Bone marrow (tissue), 2 donors: ENCODE data around the gene CDX4.
"Not testable (repeated sequence)": the region's sequence is repeated elsewhere in the genome, so short reads cannot be mapped to it uniquely, and the experiment has no call there.

Experiments
- DNase-seq, 2 donors: peaks; one replicate each; lab custom pipeline; 2025; lab: John Stamatoyannopoulos, UW

The CDX4 gene, protein sequence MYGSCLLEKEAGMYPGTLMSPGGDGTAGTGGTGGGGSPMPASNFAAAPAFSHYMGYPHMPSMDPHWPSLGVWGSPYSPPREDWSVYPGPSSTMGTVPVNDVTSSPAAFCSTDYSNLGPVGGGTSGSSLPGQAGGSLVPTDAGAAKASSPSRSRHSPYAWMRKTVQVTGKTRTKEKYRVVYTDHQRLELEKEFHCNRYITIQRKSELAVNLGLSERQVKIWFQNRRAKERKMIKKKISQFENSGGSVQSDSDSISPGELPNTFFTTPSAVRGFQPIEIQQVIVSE

DNA sequence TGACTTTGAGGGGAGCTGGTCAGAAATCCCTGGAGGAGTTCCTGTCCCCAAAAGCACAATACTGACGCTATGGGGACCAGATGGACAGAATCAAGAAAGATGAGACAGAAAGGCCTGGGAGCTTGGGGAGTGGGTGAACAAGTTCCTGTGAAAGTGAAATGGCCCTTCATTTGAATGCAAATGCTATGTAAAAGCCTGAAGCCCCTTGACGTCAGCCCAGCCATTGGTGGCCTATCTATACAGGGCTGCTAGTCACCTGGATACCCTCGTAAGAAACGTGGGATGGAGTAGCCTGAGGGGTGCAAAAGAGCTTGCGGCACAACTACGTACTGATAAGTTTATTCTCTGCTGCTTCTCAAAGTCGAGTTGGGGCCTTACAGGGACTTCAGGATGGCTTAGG is at the start of gene CDX4:
TSS of gene CDX4 (plus strand) at position 223 of the 400 bp plus-strand sequence. CDS start 201 bp downstream, outside the sequence.
- DNase-seq: no peak

DNA sequence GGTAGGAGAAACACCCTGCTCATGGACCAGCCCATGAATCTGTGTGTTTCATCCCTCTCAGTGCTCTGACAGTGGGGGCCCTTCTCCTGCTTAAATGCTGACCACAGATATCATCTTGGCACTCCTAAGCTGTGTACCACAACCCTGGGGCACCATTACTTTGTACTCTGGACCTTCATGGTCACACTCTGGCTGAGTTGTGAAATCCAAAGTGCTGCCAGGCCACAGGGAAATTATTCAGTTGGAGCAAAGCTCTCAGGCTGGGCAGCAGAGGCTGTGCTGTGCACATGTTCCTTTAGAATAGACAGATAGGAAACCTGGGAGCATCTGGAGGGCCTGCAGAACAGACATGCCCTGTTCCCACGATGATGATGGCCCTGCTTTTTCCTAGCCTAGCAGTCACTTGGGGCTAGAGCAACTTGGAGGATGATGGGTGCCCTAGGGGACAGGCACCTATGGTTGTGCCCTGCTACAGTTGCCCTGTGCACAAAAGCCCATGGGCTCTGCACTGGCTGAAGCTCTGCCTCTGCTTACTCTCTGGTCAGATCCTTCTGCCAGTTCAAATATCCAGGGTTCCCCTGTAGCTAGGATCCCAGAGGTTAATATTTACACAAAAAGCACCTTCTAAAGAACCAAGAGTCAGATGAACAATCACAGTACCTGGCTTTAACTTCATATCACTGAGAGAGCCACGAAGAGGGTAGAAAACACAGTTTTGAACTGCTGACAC is 48.5 kb upstream of the CDX4 start:
- no peak for DNase-seq

GRCh38 chrX:73400136-73400748 is 46.6 kb upstream of the CDX4 start:
- DNase-seq: no peak

DNA sequence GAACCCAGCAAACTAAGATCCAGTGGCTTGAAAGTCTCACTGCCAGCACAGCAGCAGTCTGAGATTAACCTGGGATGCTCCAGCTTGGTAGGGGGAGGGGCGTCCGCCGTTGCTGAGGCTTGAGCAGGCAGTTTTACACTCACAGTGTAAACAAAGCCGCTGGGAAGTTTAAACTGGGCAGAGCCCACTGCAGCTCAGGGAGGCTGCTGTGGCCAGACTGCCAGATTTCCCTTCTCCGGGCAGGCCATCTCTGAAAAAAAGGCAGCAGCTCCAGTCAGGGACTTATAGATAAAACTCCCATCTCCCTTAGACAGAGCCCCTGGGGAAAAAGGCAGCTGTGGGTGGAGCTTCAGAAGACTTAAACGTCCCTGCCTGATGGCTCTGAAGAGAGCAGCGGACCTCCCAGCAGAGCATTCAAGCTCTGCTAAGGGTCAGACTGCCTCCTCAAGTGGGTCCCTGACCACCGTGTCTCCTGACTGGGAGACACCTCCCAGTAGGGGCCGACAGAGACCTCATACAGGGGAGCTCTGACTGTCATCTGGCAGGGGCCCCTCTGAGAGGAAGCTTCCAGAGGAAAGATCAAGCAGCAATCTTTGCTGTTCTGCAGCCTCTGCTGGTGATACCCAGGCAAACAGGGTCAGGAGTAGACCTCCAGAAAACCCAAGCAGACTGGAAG is 45.1 kb upstream of the CDX4 start:
- DNase-seq: no peak

- no peak for DNase-seq
Observed at GRCh38 chrX:73412930-73413329, 33.9 kb upstream of the CDX4 start.

- DNase-seq: no peak
Observed at GRCh38 chrX:73447311-73447794, 500 bp downstream of the CDX4 start.

DNA sequence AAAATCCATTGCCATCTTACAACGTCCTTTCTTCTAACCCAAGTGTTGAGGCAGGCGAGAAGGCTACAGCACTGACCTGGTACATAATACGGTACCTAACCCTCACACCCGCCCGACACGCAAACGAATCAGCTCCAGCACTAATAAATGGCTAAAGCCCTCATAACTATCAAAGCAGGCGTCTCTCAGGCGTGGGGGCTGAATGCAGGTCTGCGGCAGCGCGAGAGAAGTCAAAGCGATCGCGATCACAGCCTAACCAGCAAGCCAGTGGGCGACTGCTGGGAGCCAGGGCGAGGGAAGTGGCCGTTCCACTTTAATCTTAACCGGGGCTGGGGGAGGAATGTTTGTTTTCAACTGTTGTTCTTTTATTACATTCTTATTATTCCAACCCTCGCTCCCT is 1.5 kb downstream of the CDX4 start:
- no peak for DNase-seq

DNA sequence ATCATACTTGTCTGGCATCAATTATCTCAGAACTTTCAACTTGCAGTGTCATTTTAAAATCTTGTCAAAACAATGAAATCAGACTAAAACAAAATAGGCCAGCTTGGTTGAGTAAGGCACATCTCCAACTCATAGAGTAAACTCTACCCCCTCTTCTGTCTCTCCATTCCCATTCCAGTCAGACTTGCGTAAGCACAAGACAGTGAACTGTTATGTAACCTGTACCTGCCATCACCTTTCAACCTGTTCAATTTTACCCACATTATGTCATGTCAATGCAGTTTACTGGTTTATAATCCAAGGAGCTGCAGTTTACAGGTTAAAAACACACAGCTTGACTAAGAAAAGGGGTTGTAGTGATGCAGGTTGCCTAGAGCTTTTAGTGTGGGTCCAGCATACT is 8.3 kb downstream of the CDX4 start:
- DNase-seq: no peak

DNA sequence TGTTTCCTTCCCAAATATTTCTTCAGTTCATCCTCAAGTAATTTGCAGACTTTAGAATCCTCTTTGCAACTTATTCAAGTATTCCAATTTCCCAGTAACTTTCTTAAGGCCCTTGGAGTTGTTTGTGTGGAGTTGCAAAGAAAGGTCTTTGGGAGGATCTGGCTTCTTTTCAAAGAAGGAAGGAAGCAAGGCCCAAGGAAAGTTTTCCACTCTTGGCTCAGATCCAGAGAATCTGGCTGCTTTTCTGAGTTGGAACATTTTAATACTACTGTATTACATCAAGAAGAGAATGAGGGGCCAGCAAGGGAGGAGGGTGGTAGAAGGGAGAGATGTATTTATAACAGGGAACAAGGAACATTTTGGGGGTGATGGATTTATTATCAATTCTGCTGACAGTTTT is 10.5 kb downstream of the CDX4 start:
- DNase-seq: no peak

GRCh38 chrX:73468376-73468775 is 21.5 kb downstream of the CDX4 start:
- no peak for DNase-seq

- no peak for DNase-seq
Observed at GRCh38 chrX:73478961-73479360, 32.1 kb downstream of the CDX4 start.

DNA sequence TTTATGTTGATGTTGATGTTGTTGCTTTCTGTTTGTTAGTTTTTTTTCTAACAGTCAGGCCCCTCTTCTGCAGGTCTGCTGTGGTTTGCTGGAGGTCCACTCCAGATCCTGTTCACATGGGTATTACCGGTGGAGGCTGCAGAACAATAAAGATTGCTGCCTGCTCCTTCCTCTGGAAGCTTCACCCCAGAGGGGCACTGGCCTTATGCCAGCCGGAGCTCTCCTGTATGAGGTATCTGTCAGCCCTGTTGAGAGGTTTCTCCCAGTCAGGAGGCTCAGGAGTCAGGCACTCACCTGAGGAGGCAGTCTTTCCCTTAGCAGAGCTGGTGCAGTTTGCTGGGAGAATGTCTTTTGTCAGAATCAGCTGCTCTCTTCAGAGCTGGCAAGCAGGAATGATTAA is 34.7 kb downstream of the CDX4 start:
- DNase-seq: no peak

- no peak for DNase-seq
Observed at GRCh38 chrX:73490661-73491060, 43.8 kb downstream of the CDX4 start.

DNA sequence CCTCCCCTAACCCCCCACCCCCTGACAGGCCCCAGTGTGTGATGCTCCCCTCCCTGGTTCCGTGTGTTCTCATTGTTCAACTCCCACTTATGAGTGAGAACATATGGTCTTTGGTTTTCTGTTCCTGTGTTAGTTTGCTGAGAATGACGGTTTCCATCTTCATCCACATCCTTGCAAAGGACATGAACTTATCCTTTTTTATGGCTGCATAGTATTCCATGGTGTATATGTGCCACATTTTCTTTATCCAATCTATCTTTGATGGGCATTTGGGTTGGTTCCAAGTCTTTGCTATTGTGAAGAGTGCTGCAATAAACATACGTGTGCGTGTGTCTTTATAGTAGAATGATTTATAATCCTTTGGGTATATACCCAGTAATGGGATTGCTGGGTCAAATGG is 45.3 kb downstream of the CDX4 start:
- not testable (repeated sequence) for DNase-seq
